GM23248 (cell line): ENCODE results near the gene KNDC1. TPM values are rescaled to one million over a fixed set of nuclear protein-coding genes. Genes with fewer than 3 reads are reported as not detected.

Experiments
- DNase-seq: peaks from one replicate; pipeline ENCODE4 v3.0.0-alpha.2; 2015
- H2AFZ ChIP-seq: fragments of 200-600 bp; sonication (generic); 2 replicates; pipeline ENCODE4 v1.6.1; 2016; ENCODE audit warnings: antibody characterized with exemption
- H3F3A ChIP-seq: fragments of 200-600 bp; sonication (generic); 2 replicates; pipeline ENCODE4 v1.6.1; 2016; ENCODE audit warnings: mild to moderate bottlenecking, antibody characterized with exemption, mixed run types; ENCODE audit not compliant: insufficient read depth
- H3K27ac ChIP-seq: fragments of 200-600 bp; sonication (generic); 2 replicates; pipeline ENCODE4 v1.5.1; 2016; ENCODE audit warnings: mild to moderate bottlenecking
- H3K27me3 ChIP-seq: fragments of 200-600 bp; sonication (generic); replicated peaks from 2 replicates; pipeline ENCODE4 v1.6.1; 2016; ENCODE audit warnings: mild to moderate bottlenecking; ENCODE audit not compliant: insufficient read depth
- H3K36me3 ChIP-seq: fragments of 200-600 bp; sonication (generic); 2 replicates; pipeline ENCODE4 v1.6.1; 2016; ENCODE audit warnings: low read depth, mild to moderate bottlenecking
- H3K4me1 ChIP-seq: fragments of 200-600 bp; sonication (generic); 2 replicates; pipeline ENCODE4 v1.6.1; 2016; ENCODE audit warnings: mild to moderate bottlenecking; ENCODE audit not compliant: insufficient read depth
- H3K4me2 ChIP-seq: fragments of 200-600 bp; sonication (generic); one replicate; pipeline ENCODE4 v1.6.1; 2016; ENCODE audit warnings: mild to moderate bottlenecking; ENCODE audit not compliant: unreplicated experiment
- H3K4me3 ChIP-seq: fragments of 200-600 bp; sonication (generic); 2 replicates; pipeline ENCODE4 v1.5.1; 2016; ENCODE audit warnings: mild to moderate bottlenecking
- H3K79me2 ChIP-seq: fragments of 200-600 bp; sonication (generic); 2 replicates; pipeline ENCODE4 v1.6.1; 2016; ENCODE audit warnings: mild to moderate bottlenecking; ENCODE audit not compliant: insufficient read depth
- H3K9ac ChIP-seq: fragments of 200-600 bp; sonication (generic); 2 replicates; pipeline ENCODE4 v1.6.1; 2016; ENCODE audit warnings: mild to moderate bottlenecking
- H3K9me2 ChIP-seq: fragments of 200-600 bp; sonication (generic); 2 replicates; pipeline ENCODE4 v1.6.1; 2016; ENCODE audit warnings: mixed run types, mild to moderate bottlenecking, moderate library complexity; ENCODE audit not compliant: insufficient read depth
- H3K9me3 ChIP-seq: fragments of 200-600 bp; sonication (generic); one replicate; pipeline ENCODE4 v1.6.1; 2017; ENCODE audit warnings: low read depth
- H4K20me1 ChIP-seq: fragments of 200-600 bp; sonication (generic); 2 replicates; pipeline ENCODE4 v1.6.0; 2016; ENCODE audit not compliant: insufficient read depth
- EZH2 ChIP-seq: fragments of 200-600 bp; sonication (generic); IDR thresholded peaks from 2 replicates; pipeline ENCODE4 v1.6.1; 2018; ENCODE audit warnings: antibody characterized with exemption, mild to moderate bottlenecking; ENCODE audit not compliant: insufficient read depth, poor library complexity, severe bottlenecking
- EZH2phosphoT487 ChIP-seq: fragments of 200-600 bp; sonication (generic); IDR thresholded peaks from 2 replicates; pipeline ENCODE4 v1.6.1; 2018; ENCODE audit warnings: antibody characterized with exemption, moderate library complexity, mild to moderate bottlenecking, low read depth; ENCODE audit not compliant: insufficient read depth
- WGBS, 2 experiments: methylation state at CpG; one replicate each; pipeline ENCODE4 v1.1.6; 2015 to 2017; ENCODE audit warnings: low lambda C conversion rate in 2 of 2, low coverage in 1 of 2; ENCODE audit errors: missing lambda C conversion rate in 2 of 2; 5-methylcytosine and 5-hydroxymethylcytosine counted together
- in situ Hi-C: fragments of 300-500 bp; cut with MboI; formaldehyde crosslinking; loops from 2 replicates; pipeline ENCODE4 v1.15.0; 2020
- polyA plus RNA-seq: library from polyadenylated mRNA; unstranded; fragments of >200 nt; fragmentation: Nextera tagmentation; extraction: Ambion mirVana; gene quantifications from 2 replicates; pipeline ENCODE4 v1.2.1, GENCODE V29; 2016
- total RNA-seq: library from RNA; depleted of rRNA; stranded (reverse); fragments of >200 nt; shearing (Covaris generic); gene quantifications from 2 replicates; pipeline ENCODE4 v1.2.3, GENCODE V29; 2014

The KNDC1 gene
- total and polyA plus RNA-seq, 2 experiments from 2014 or later: 0.44 to 0.54 TPM

GRCh38 chr10:133201151-133201947 is 41.3 kb downstream of the KNDC1 start:
- Histone ChIP-seq H3K9me2 (no peaks in the 10 kb centered on the region), H3K27ac (no peak overlapping the region), H2AFZ (no peak overlapping the region), H3K27me3 (no peaks in the 10 kb centered on the region), H3K9me3 (no peaks in the 10 kb centered on the region), H3K79me2 (no peaks in the 10 kb centered on the region), H3F3A (no peaks in the 10 kb centered on the region), H3K4me3 (no peak overlapping the region), H4K20me1 (no peaks in the 10 kb centered on the region), H3K4me1 (no peaks in the 10 kb centered on the region), H3K4me2 (no peak overlapping the region), H3K9ac (no peak overlapping the region), H3K36me3 (no peaks in the 10 kb centered on the region)
- DNase-seq: no peak
- WGBS, 2 experiments: 74 to 75% methylated on average over 41 to 48 of the region's 57 CpGs
- no peak for TF ChIP-seq EZH2
- no peak for TF ChIP-seq EZH2phosphoT487
- in situ Hi-C loops: no loop called here

DNA sequence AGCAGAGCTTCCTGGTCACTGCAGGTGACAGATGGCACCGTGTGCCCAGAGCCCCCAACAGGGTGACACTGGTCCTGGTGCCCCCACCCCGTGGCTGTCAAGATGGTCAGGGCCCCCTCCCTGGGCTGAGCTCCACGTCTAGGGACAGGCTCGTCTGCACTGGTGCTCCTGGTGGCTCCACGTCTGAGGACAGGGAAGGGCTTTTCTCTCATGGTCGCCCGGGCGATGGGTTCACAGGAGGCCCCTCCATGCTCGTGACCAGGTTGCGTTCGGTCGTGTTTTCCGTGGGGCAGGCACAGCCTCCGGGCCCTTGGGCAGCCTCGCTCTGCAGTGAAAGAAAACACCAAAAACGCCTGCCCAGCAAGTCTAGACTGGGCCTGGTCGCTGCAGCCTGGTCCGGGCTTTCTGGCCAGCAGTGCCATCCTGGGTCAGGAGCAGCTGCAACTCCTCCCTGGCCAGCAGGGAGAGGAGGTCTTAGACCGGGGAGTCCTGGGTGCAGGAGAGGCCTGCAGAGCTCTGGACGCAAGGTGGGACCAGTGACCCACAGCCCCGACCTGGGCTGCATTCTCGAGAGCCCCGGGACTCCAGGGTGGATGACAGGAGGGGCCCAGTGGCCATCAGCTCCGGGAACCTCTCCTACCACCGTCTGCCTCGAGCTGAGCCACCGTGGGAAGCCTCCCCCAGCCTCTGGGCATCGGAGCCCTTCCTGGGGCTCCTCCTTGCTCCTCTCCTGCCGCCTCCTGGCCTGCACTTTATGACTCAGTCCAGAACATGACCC is 42.1 kb downstream of the KNDC1 start:
- no peak overlapping the region for H3K27ac ChIP-seq
- H3K4me1 ChIP-seq: no peaks in the 10 kb centered on the region
- no peak overlapping the region for H2AFZ ChIP-seq
- H3K9me2 ChIP-seq: no peaks in the 10 kb centered on the region
- in situ Hi-C loops: no loop called here
- 44 to 59% methylated on average over 25 to 29 of the region's 29 CpGs for WGBS, 2 experiments
- H3K36me3 ChIP-seq: no peaks in the 10 kb centered on the region
- H3K9me3 ChIP-seq: no peaks in the 10 kb centered on the region
- no peak overlapping the region for H3K4me3 ChIP-seq
- no peaks in the 10 kb centered on the region for H3K79me2 ChIP-seq
- TF ChIP-seq EZH2: no peak
- no peak for TF ChIP-seq EZH2phosphoT487
- no peaks in the 10 kb centered on the region for H3F3A ChIP-seq
- no peak overlapping the region for H3K9ac ChIP-seq
- DNase-seq: no peak
- no peaks in the 10 kb centered on the region for H4K20me1 ChIP-seq
- no peak overlapping the region for H3K4me2 ChIP-seq
- no peaks in the 10 kb centered on the region for H3K27me3 ChIP-seq

DNA sequence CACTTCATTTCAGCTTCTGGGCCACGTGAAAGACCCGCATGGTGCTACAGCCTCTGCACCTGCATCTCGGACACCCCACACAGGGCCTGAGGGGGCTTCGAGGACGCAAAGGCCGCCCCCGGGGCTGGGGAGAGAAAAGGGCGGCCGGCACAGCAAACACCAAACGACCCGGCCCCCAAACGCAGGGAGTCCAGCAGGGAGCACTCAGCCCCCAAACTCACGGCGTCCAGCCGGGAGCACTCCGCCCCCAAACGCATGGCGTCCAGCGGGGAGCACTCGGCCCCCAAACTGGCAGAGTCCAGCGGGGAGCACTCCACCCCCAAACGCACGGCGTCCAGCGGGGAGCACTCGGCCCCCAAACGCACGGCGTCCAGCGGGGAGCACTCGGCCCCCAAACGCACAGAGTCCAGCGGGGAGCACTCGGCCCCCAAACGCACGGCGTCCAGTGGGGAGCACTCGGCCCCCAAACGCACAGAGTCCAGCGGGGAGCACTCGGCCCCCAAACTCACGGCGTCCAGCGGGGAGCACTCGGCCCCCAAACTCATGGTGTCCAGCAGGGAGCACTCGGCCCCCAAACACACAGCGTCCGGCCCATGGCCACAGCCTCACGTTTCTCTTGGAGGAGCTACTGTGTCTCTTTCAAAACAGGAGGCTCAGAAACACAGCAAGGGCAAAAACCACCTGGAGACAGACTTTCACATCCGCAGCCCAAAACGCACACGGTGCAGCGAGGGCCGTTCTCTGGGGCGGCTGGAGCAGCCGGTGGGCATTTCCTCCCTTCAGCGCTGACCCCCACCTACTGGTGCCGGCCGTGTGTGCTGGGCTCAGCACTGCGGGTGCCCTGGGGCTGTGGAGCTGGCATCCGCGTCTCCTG is 43.0 kb downstream of the KNDC1 start:
- no peak overlapping the region for H3K4me3 ChIP-seq
- no peaks in the 10 kb centered on the region for H3K9me2 ChIP-seq
- no peak for TF ChIP-seq EZH2
- TF ChIP-seq EZH2phosphoT487: no peak
- no peaks in the 10 kb centered on the region for H3K36me3 ChIP-seq
- H3K79me2 ChIP-seq: no peaks in the 10 kb centered on the region
- H3K27me3 ChIP-seq: no peaks in the 10 kb centered on the region
- H3K27ac ChIP-seq: no peak overlapping the region
- no peaks in the 10 kb centered on the region for H3K9me3 ChIP-seq
- no peak overlapping the region for H2AFZ ChIP-seq
- 57 to 63% methylated on average over 34 to 54 of the region's 62 CpGs for WGBS, 2 experiments
- no peaks in the 10 kb centered on the region for H3K4me1 ChIP-seq
- no peaks in the 10 kb centered on the region for H3F3A ChIP-seq
- no peak for DNase-seq
- H4K20me1 ChIP-seq: no peaks in the 10 kb centered on the region
- in situ Hi-C loops: no loop called here
- H3K9ac ChIP-seq: no peak overlapping the region
- no peak overlapping the region for H3K4me2 ChIP-seq

GRCh38 chr10:133203652-133204195 is 43.7 kb downstream of the KNDC1 start:
- H3K9me3 ChIP-seq: no peaks in the 10 kb centered on the region
- H3K36me3 ChIP-seq: no peaks in the 10 kb centered on the region
- no peaks in the 10 kb centered on the region for H4K20me1 ChIP-seq
- no peaks in the 10 kb centered on the region for H3F3A ChIP-seq
- in situ Hi-C loops: no loop called here
- H3K27me3 ChIP-seq: no peaks in the 10 kb centered on the region
- no peak for DNase-seq
- H3K9ac ChIP-seq: no peak overlapping the region
- H2AFZ ChIP-seq: no peak overlapping the region
- H3K4me1 ChIP-seq: no peaks in the 10 kb centered on the region
- 55 to 59% methylated on average over 31 of the region's 31 CpGs for WGBS, 2 experiments
- no peaks in the 10 kb centered on the region for H3K79me2 ChIP-seq
- TF ChIP-seq EZH2 (no peak), EZH2phosphoT487 (no peak)
- no peaks in the 10 kb centered on the region for H3K9me2 ChIP-seq
- H3K27ac ChIP-seq: no peak overlapping the region
- H3K4me2 ChIP-seq: no peak overlapping the region
- no peak overlapping the region for H3K4me3 ChIP-seq
